OCI-LY3 (cell line): ENCODE measurements around the gene MYL5.

Experiments used
- EZH2phosphoT487 ChIP-seq: fragments of 200-600 bp; shearing (Covaris generic); IDR thresholded peaks from 2 replicates; pipeline ENCODE4 v1.6.1; 2018; ENCODE audit warnings: antibody characterized with exemption, mixed run types, low read depth
- TF ChIP-seq, protein P1 (sequence below): fragments of 200-600, 300-600 bp; sonication (generic); IDR thresholded peaks from 2 replicates; pipeline ENCODE4 v1.5.1; 2014; ENCODE audit warnings: antibody characterized with exemption, low read length, low read depth

DNA sequence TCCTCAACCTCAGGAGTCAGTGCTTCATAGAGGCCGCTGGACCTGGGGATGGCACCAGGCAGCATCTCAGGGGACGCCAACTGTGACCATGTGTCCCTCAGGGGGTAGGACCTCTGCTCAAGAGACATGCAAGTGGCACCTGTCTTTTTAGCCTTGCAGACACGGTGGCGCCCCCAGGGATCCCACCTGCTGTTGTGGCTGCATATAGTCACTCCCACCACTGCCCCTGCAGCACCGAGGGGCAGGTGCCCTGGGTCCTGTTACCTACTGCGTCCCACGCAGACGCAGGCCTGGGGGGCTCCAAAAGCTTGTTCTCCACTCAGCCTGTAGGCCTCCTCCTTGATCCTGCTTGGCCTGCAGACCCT lies 2.5 kb downstream of the MYL5 start:
- TF ChIP-seq, protein P1, sequence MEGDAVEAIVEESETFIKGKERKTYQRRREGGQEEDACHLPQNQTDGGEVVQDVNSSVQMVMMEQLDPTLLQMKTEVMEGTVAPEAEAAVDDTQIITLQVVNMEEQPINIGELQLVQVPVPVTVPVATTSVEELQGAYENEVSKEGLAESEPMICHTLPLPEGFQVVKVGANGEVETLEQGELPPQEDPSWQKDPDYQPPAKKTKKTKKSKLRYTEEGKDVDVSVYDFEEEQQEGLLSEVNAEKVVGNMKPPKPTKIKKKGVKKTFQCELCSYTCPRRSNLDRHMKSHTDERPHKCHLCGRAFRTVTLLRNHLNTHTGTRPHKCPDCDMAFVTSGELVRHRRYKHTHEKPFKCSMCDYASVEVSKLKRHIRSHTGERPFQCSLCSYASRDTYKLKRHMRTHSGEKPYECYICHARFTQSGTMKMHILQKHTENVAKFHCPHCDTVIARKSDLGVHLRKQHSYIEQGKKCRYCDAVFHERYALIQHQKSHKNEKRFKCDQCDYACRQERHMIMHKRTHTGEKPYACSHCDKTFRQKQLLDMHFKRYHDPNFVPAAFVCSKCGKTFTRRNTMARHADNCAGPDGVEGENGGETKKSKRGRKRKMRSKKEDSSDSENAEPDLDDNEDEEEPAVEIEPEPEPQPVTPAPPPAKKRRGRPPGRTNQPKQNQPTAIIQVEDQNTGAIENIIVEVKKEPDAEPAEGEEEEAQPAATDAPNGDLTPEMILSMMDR = no peak
- TF ChIP-seq EZH2phosphoT487 = no peak
